ENCODE measurements around the gene RIC8B. TPM values are rescaled to one million over a fixed set of nuclear protein-coding genes. Genes with fewer than 3 reads are reported as not detected.

Gene RIC8B
- total RNA-seq, 2 donors from 2014 or later, result 12.9 to 27.5 TPM

GRCh38 chr12:106840243-106840642, 65.8 kb downstream of the RIC8B start:
- DNase-seq (ENCODE audit: low spot score) (no peak), ATAC-seq (ENCODE audit: insufficient number of reproducible peaks, low FRiP score, low read depth) (no peak)
- TF ChIP-seq CTCF (IDR thresholded peaks at IDR 0.05), result no peak
- no peak overlapping the region for H3K4me3 ChIP-seq
- H3K36me3 ChIP-seq, result no peaks in the 10 kb centered on the region
- H3K27ac ChIP-seq, result no peak overlapping the region
- H3K27me3 ChIP-seq (replicated peaks; ENCODE audit: insufficient read depth), result no peaks in the 10 kb centered on the region
- no peaks in the 10 kb centered on the region for H3K9me3 ChIP-seq
- peaks cover 20 to 32% of the 10 kb centered on the region in 2 donors for H3K4me1 ChIP-seq (ENCODE audit: control insufficient read depth in 1 of 2, low read depth in 2 of 2)

DNA sequence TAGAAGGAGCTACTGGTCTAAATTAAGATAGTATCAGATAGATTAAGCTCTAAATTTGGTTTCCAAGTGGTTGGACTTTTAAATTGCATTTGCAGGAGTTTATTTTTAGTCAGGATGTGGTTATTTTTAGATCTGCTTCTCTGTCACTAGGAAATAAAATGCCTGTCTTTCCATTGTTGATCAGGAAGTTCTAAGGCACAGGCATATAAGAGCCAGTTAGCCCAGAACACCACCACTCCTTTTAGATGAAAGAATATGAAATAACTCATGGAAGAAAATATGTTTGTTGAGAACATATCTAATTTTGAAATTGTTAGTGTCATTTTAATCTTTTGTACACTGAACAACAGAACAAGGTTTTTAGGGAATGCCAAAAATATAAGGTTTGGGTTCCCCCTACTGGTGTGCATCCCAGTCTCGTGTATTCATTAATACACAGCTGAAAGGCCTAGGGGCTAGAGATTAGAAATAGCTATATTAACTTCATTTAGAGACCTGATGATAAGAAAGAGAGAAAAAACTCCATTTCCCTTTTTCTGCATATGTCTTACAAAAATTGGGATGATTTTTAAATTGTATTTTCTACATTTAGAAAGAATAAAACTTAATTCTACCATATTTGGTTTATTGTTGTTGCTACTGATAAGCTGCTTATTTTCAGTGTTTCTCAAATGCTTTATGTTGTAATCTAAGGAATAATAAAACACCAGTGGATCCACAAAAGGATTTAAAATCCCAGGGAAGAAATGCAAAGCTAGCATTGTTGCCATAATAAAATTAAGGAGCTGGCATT, 67.2 kb downstream of the RIC8B start:
- Histone ChIP-seq H3K9me3 (no peaks in the 10 kb centered on the region), H3K27ac (peak overlapping the region in 1 of 2 donors; percentile 1), H3K36me3 (no peaks in the 10 kb centered on the region), H3K4me3 (peak overlapping the region; percentile 2), H3K4me1 (ENCODE audit: control insufficient read depth in 1 of 2, low read depth in 2 of 2) (peaks cover 20 to 32% of the 10 kb centered on the region in 2 donors), H3K27me3 (replicated peaks; ENCODE audit: insufficient read depth) (no peaks in the 10 kb centered on the region)
- no peak for ATAC-seq (ENCODE audit: insufficient number of reproducible peaks, low FRiP score, low read depth)
- no peak for DNase-seq (ENCODE audit: low spot score)
- TF ChIP-seq CTCF (IDR thresholded peaks at IDR 0.05), result peak; percentile 55

DNA sequence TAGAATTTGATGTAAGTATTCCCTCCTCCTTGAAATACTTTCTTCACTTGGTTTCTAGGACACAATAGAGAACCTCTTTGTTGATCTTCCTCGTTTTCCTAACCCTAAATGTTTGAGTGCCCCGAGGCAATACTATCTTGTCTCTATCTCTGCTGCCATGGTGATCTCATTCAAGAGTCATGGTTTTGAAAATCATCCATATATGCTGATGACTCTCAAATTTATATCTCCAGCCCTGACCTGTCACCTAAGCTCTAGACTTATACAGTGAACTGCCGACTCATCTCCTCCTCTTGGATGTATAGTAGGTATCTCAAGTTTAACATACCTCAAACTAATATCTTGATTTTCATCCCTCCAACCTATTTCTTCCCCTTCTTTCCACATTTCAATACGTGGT, 71.4 kb downstream of the RIC8B start:
- H3K27me3 ChIP-seq (replicated peaks; ENCODE audit: insufficient read depth), result no peaks in the 10 kb centered on the region
- DNase-seq (ENCODE audit: low spot score), result no peak
- ATAC-seq (ENCODE audit: insufficient number of reproducible peaks, low FRiP score, low read depth), result no peak
- no peak overlapping the region for H3K4me3 ChIP-seq
- no peaks in the 10 kb centered on the region for H3K9me3 ChIP-seq
- H3K4me1 ChIP-seq (ENCODE audit: control insufficient read depth in 1 of 2, low read depth in 2 of 2), result peaks cover 8 to 10% of the 10 kb centered on the region in 2 donors
- H3K36me3 ChIP-seq, result no peaks in the 10 kb centered on the region
- no peak overlapping the region for H3K27ac ChIP-seq
- no peak for TF ChIP-seq CTCF (IDR thresholded peaks at IDR 0.05)

GRCh38 chr12:106847861-106848260, 73.4 kb downstream of the RIC8B start:
- peaks cover 5% of the 10 kb centered on the region for H3K36me3 ChIP-seq
- no peak overlapping the region for H3K27ac ChIP-seq
- DNase-seq (ENCODE audit: low spot score) (no peak), ATAC-seq (ENCODE audit: insufficient number of reproducible peaks, low FRiP score, low read depth) (no peak)
- H3K4me3 ChIP-seq, result no peak overlapping the region
- no peaks in the 10 kb centered on the region for H3K9me3 ChIP-seq
- TF ChIP-seq CTCF (IDR thresholded peaks at IDR 0.05), result no peak
- no peaks in the 10 kb centered on the region for H3K27me3 ChIP-seq (replicated peaks; ENCODE audit: insufficient read depth)
- no peaks in the 10 kb centered on the region for H3K4me1 ChIP-seq (ENCODE audit: control insufficient read depth in 1 of 2, low read depth in 2 of 2)

DNA sequence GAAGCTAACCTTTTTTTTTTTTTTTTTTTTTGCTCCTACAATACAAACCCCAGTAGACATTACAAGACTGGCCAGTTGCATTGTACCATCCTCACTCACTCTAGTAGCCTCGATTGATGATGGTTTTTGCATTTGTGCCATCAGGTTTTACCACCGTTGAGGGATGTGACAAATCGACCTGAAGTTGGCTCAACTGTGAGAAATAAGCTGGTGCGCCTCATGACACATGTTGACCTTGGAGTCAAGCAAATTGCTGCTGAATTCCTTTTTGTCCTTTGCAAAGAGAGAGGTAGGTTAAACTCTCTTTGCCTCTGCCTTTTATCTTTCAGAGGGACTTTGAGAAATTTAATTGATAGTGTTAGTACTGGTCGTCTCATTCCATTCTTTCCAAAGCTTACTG, 76.8 kb downstream of the RIC8B start:
- no peak overlapping the region for H3K27ac ChIP-seq

More for the DNA sequence above, 76.8 kb downstream of the RIC8B start:
- H3K4me1 ChIP-seq (ENCODE audit: control insufficient read depth in 1 of 2, low read depth in 2 of 2), result no peaks in the 10 kb centered on the region
- H3K36me3 ChIP-seq, result peaks cover 9% of the 10 kb centered on the region
- no peaks in the 10 kb centered on the region for H3K9me3 ChIP-seq
- H3K27me3 ChIP-seq (replicated peaks; ENCODE audit: insufficient read depth), result no peaks in the 10 kb centered on the region
- DNase-seq (ENCODE audit: low spot score) (no peak), ATAC-seq (ENCODE audit: insufficient number of reproducible peaks, low FRiP score, low read depth) (no peak)
- TF ChIP-seq CTCF (IDR thresholded peaks at IDR 0.05), result no peak
- H3K4me3 ChIP-seq, result no peak overlapping the region

Data from thoracic aorta (tissue), 2 donors.